GM18499 (cell line): ENCODE data around the gene SFXN3.

Experiments used
- ATAC-seq: cut with Tn5 transposase; IDR thresholded peaks from one replicate; pipeline ENCODE4 v1.9.1; 2021; ENCODE audit warnings: moderate number of reproducible peaks; ENCODE audit not compliant: insufficient read depth, unreplicated experiment

SFXN3 gene

DNA sequence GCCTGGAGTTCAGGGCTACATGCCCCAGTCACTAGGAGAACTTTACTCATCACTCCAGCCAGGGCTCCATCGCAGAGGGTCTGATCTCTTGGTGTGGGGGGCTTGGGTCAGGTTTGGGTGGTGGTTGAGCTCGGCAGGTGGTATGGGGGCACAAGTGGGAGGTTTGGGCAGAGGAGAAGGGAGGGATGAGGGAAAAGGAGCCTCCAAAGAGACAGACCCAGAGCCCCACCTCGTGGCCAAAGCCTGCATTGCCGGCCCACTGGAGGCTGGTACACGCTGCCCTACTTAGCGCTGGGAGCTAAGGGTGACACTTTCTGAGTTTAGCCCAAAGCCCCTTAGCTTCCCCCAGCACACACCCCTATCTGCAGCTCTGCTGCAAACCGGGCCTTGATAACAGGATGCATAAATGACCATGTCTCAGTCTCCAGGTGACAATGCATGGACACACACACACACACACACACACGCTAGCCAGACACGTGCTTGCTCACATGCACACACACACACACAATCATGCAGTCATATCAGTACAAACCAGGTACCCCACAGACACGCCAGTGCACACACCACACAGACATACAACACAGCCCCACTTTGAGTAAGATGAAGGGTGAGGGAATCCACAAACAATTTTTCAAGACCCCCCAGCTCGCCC, 16.7 kb upstream of the SFXN3 start:
- no peak for ATAC-seq

DNA sequence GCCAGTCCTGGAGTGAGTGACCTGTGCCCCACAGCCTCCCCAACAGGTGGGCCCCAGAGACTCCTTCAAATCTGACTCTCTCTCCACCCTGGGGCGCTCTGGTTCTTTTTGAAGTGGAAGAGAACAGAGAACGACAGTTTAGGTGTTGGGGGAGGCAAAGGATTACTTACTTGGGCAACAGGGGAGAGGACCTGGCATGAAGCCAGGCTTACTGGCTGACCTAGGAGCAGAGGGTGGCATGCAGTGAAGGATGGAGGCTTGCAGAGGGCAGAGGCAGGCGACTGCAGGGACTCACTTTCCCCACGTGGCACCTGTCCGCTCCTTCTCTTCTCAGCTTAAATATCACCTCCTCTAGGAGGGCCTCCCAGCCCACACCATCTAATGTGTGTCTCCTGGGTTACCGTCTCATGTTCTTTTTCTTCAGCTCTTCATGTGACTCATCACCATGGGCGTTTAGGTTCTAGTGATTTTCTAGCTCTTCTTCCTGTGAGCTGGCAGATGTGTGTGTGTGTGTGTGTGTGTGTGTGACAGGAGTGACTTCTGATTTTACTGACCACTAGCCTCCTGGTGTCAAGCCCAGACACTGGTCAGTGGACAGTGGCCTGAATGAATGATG, 16.0 kb upstream of the SFXN3 start:
- ATAC-seq: no peak

DNA sequence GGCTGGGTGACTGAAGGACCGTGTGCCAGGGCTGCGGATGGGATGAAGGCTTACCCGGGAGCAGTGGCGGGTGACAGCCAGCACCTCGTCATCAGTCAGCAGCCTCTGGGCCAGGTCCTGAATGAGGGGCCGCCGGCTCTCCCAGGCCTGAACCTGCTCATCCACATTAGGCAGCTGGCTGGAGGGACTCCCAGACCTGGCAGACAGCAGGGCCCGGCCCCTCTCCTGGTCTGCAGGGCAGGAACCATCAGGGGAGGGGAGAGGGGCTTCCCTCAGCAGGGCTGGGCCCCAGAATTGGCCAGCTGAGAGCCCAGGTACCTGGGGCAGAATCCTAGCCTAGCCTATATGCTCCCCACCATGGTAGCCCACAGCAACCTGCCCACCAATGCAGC, 15.5 kb upstream of the SFXN3 start:
- ATAC-seq: no peak

DNA sequence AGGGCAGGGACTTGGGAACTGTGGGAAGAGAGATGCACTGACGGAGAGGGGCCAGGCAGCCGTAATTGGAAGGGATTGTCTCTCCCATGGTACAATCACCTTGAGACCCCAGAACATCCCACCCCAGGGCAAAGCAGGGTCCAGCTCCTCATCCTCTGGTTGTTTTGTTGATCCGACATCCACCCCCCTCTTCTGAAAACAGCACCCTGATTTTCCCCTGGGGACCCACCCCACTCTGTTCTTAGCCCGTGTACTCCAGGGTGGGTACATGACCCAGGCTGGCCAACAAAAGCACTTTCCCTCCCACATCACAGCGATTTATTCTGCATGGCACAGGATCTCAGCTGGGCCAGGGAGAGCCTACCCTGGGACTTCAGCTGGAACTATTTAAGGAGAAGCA, 14.2 kb upstream of the SFXN3 start:
- ATAC-seq: no peak

DNA sequence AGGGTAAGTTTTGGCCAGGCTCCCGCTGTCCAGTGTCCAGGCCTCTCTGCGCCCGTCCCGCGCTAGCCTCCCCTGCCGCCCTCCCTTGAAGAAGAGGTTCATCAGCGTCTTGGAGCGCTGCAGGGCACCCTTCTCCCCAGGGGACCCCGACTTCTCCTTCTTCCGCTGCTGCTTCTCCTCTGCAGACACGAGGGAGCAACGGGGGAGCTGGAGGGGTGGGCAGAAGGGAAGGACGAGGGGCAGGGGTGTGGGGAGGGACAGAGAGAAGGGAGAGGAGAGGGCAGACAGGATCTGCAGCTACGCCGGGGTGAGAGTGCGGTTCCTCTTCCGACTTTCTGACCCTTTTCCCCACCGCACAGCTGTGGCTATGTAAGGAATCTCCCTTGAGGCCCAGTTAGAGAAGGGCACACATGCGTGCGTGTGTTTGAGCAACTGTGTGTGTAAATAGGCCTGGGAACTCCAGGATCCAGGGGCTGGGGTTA, 12.9 kb upstream of the SFXN3 start:
- ATAC-seq: no peak

DNA sequence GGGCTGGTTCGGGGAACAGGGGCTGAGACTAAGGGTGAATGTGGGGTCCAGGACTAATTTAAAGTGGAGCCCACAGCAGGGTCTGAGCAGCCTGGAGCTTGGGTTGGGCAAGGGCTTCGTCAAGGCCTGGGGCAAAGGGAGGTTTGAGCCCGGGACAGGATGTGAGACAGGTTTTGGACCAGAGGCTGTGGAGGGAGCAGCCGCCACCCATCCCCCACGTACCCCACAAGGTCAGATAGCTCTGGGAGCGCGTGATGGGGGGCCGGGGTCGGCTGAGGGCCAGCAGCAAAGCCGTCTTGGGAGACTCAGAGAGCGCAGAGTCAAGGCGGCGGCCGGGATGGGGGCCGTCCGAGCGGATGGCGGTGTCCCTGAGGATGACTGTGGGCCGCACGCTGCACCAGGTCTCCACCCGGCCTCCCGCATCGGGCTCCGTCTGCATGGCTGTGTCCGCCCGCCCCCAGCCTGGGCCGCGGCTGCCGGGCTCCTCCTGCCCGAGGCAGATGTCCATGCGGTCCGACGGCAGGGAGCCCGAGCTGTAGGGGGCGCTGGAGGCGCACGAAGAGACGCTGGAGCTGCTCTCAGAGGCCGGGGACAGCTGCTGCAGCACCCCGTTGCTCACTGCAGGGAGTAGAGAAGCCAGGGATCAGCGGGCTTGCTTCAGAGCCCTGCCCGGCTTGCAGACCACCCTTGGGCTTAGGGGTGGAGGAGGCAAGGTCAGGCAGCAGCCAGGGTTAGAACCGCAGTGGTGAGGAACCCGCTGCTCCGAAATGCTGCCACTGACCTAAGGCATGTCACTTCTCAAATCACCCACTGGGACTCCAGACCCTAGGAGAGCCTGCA, 12.2 kb upstream of the SFXN3 start:
- ATAC-seq: no peak

DNA sequence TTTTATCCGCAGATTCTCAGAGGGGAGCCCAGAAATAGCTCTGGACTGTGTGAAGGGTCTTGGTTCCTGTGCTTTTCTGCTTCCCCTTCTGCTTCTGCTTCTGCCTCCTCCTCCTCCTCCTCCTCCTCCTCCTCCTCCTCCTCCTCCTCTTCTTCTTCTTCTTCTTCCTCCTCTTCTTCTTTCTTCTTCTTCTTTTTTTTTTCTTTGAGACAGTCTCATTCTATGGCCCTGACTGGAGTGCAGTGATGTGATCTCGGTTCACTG, 11.7 kb upstream of the SFXN3 start:
- ATAC-seq: no peak

DNA sequence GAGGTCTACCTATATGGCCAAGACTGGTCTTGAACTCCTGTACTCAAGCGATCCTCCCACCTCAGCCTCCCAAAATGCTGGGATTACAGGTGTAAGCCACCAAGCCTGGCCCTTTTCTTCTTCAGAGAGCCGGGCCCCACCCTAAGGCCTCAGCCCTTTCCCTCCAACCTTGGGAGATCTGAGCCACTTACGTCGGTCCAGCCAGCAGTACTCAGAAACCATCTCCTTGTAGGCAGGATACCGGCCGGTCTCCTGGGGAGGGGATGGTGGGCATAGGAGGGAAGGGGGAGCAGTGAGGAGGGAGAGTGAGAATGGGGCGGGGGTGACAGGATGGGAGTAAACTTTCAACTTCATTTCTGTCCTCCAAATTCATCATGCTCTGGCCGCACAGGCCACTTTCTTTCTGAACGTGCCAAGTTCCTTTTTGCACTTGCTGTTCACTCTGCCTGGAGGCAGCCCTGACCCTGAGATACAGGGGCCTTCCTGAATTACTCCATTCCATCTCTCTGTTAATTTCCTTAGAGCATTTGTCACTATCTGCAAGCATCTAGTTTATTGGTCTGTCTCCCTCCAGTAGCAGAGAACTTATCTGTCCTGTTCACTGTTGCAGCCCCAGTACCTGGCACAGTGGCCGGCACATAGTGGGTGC, 10.5 kb upstream of the SFXN3 start:
- ATAC-seq: no peak

DNA sequence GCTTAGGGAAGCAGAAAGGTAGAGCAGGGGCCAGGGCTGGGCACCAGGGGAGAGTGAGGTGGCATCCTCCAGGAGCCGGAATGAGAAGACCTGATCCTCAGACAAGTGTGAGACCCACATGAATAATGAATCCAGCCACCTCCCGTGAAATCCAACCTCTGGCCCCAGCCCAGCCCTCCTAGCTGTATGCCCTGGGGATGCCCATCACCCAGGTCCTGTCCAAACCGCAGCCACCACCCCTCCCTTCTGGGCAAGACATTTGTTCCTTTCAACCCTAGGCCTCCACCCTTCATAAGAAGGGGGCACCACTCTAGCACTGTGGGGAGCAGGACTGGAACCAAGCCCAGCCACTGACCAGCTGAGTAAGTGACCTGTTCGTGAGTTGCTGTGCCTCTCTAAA, 9.8 kb upstream of the SFXN3 start:
- ATAC-seq: no peak

DNA sequence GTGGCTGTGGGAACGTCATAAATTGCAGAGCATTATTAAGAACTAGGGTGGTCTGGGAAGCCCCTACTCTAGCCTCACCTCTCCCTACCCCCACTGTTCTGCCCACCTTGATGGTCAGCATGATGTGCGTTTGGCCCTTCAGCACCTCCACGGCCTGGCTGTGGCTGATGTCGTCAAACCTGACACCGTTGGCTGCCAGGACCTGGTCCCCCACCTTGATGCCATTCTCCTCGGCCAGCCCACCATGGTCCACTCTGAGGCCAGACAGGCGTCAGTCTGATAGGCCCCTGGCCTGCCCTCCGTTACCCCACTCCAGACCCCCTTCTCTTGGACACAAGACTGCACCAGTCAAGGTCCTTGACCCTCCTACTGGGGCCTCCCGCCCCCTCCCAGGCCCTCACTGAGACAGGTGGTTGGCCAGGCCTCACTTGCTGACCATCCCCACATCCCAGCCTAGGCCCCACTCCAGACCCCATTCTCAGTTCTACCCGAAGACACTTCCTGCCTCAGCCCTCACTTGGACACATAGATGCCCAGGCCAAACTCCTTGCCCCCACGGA, 9.3 kb upstream of the SFXN3 start:
- no peak for ATAC-seq

DNA sequence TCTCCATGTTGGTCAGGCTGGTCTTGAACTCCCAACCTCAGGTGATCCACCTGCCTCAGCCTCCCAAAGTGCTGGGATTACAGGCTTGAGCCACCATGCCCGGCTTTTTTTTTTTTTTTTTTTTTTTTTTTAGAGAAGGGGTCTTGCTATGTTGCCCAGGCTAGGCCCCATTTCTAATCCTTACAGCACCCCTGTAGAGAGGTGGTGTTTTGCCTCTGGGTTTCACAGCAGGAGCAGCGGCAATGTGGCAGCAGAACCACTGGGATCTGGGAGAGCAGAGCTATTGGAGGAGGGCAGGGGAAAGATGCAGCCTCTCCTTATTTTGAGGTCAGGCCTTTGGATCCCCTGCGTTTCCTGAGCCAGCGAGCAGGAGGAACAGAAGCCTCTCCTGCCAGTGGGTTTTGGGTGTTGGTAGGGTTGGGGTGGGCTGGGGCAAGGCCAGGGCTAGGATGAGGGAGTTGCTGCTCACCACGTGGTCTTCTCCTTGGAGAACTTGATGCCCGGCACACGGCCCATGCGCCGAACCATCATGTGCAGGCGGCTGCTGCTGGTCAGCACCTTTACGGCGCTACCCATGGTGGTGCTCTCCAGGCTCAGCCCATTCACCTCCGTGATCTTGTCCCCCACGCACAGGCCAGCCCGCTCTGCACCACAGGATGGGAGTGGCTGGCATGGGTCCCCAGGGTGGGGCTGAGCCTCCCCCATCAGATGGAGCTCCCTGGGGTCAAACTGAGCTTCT, 7.9 kb upstream of the SFXN3 start:
- ATAC-seq: no peak

DNA sequence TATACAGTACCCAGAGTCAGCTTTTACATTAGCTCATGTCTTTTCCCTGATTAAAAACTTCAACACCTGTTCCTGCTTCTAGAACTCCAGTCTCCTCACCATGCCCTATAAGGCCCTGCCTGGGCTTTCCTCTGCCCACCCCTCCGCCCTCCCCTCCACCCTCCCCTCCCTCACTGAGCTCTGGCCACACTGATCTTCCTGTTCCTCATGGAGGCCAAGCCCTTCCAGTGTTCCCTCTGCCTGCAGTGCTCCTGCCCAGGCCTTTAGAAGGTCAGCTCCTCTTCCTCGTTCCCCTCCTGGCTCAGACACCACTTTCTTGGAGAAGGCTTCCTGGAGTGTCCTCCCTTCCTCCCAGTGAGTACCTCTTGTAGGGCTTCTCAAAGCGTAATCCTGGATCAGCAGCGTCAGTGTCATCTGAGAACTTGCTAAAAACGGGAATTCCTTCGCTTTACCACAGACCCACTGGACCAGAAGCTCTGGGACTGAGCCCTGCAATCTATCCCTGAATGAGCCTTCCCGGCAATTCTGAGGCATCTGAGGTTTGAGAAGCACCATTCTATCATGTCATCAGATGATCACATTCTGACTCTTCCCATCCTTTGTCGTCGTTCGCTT, 3.8 kb upstream of the SFXN3 start:
- no peak for ATAC-seq

DNA sequence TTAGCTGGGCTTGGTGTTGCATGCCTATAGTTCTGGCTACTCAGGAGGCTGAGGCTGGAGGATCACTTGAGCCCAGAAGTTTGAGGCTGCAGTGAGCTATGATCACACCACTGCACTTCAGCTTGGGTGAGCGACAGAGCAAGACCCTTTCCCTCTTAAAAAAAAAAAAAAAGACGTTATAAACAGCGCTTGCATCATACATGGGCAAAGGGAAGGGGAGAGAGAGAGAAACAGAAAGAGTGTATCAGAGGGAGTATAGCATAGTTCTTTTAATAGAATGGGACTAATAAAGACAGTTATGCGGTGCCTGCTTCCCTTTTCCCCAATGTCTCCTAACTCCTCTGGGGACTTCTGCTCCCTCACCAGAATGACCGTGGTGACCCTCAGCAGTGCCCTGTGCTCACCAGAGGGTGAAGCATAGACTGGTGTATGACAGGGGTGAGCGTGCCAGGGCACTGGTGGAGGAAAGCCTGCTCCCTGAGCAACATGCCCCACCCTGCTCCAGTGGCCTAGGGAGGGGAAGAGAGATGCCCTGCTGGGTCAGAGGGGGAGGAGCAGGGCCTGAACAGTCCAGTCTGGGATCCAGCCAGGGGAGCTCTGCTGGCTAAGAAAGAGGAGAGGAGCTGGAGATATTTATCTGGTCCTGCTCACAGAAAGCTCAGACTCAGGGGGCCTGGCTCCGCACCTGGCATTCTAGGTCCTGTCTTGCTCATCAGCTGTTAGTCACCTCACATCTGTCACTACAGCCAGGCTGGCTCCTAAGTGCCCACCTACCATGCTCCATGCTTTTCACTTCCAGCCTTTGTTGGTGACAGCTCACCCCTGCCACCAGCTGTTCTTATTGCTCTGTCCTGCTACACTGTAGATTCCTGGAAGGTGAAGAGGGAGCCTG, 2.3 kb upstream of the SFXN3 start:
- no peak for ATAC-seq

DNA sequence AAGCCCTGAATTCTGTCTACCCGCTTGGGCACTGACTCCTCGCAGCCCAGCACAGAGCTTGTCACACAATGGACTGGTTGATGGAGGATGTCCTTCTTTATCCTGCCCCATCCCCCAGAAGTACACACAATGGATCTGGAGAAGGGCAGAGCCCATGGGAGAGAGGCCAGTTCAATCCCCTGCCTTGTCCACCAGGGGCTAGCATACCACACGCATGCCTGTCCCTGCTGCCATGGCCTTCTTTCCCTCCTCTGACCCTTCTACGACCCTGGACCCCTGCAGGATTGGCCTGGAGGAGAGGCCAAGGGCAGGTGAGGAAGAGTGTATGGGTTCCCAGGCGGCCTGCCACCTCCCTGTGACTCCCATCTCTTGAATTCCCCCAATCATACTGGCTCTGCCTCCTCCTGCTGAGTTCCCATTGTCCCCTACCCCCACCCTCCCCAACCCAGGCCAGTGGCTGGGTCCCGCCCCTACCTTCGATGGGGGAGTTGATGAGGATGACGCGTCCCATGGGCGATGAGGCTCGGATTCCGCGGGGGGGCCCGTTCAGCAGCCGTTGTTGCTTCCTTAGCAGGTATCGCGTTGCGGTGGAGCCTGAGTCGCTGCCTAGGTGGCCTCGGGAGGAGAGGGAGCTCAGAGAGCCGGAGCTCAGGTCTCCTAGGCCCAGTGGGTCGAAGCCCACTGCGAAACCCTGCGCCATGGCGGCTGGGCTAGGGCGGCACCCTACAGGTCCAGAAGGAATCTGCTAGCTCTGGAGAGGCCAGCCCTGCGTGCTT, 1.3 kb upstream of the SFXN3 start:
- ATAC-seq: no peak

DNA sequence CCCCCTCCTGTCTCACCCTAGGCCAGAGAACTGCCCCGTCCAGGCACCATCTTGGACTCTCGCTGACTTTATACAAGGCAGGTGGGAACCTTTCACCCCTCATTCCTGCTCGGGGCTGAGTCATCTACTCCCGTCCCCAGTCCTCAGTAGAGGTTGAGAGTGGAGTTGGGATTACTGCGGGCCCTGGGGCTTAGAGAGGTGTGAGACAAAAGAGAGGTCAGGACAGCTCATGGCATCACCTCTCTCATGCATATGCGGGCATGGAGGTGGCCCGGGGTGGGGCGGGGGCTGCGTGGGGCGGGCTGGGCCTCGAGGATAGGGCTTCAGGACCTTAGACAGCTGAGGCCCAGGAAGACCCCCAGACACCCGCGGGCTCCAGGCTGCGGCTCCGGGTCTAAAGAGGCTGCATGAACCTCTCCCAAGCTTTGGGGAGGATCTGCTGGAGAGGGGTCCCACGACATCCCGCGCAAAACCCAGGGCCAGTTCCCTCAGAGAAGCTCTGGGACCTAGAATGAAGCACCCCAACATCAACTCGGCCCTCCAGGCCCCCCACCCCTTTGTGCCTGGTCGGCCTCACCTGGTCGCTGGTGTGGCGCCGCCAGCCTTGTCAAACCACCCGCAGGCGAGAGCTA, 422 bp upstream of the SFXN3 start:
- ATAC-seq: no peak

DNA sequence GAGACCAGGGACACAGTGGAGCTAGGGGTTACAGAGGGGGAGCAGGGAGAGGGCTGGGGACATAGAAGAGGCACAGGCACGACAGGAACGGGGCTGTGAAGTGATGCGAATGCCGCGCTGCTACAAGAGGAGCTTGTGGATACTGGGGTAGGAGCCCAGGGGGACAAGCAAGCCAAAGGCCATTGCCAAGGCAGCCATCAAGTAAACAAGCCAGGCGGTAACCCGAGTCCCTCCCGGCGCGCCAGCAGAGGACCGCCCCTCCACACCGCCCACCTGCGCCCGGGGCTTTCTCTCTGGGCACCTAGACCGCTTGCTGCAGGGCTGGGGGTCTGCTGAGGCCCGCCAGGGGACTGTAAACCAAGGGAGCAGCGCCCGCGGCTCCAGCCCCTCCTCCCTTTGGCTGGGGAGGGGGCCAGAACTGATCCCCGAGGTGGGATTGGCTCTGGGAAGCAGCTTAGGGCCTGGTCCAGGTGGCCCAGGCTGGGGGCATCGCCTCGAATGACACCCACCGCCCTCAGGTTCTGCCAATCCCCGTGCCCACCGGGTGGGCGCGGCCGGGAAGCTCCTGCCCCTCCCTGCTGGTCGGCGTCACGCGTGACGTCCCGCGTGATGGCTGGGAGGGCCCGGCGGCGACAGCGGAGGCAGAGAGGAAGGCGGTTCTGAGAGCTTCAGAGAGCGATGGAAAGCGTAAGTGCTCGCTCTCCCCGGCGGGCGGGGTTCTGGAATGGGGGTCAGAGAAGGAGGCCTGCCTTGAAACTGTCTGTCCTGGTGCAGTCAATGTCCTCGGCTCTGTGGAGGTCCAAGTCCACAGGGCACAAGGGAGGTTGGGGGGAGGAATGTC, 982 bp downstream of the SFXN3 start:
- no peak for ATAC-seq
